ENCODE data around the gene KIAA0586. TPM values are rescaled to one million over a fixed set of nuclear protein-coding genes. Genes with fewer than 3 reads are reported as not detected.

Gene KIAA0586
- total RNA-seq, 1 experiment from 2014 or later, result 20.9 TPM

DNA sequence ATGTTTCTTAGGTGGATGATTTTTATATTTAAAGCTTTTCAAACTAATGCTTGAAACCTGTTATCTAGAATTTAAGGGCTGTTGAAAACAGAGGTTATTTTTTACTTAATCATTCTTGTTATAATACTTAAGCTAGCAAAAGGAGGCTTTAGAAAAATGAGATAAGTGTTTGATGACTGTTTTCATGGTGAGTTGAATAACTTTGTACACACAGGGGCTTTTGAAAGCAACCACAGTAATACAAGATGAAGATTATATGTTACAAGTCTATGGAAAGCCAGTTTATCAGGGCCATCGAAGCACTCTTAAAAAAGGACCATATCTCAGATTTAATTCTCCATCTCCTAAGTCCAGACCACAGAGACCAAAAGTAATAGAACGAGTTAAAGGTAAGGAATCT is 33.3 kb downstream of the KIAA0586 start:
- Histone ChIP-seq H3K27me3 (ENCODE audit: insufficient read depth, low read length) (no peaks in the 10 kb centered on the region), H3K4ac (ENCODE audit: low read depth, low read length) (no peak overlapping the region), H3K56ac (ENCODE audit: insufficient read length, low read depth, low read length) (no peak overlapping the region), H4K5ac (ENCODE audit: insufficient read length, low read depth, low read length) (no peak overlapping the region), H4K20me1 (ENCODE audit: control insufficient read depth, insufficient read depth, insufficient read length) (no peaks in the 10 kb centered on the region), H3K23me2 (ENCODE audit: insufficient read length, low read depth, low read length, poor library complexity, severe bottlenecking) (no peaks in the 10 kb centered on the region), H2BK20ac (ENCODE audit: low read depth, low read length, poor library complexity, severe bottlenecking) (no peak overlapping the region), H2AFZ (ENCODE audit: low read length) (no peak overlapping the region), H3K9me3 (ENCODE audit: control insufficient read depth, low read depth, low read length) (no peaks in the 10 kb centered on the region), H4K91ac (ENCODE audit: insufficient read length, low read depth, low read length) (no peak overlapping the region), H3K23ac (ENCODE audit: insufficient read length, low read depth, low read length) (no peak overlapping the region), H2BK5ac (ENCODE audit: insufficient read length, low read length) (no peak overlapping the region), H3T11ph (ENCODE audit: low read length) (no peak overlapping the region), H2BK120ac (ENCODE audit: low read depth, low read length, poor library complexity, severe bottlenecking) (no peak overlapping the region), H2BK12ac (ENCODE audit: insufficient read length, low read depth, low read length) (no peak overlapping the region), H2BK15ac (ENCODE audit: low read depth, low read length) (no peak overlapping the region), H3K79me1 (ENCODE audit: insufficient read depth, low read depth, low read length, poor library complexity, severe bottlenecking) (no peaks in the 10 kb centered on the region), H2AK5ac (ENCODE audit: insufficient read length, low read length) (no peak overlapping the region), H3K18ac (ENCODE audit: insufficient read length, low read depth, low read length) (no peak overlapping the region), H3K14ac (ENCODE audit: insufficient read depth, low read length) (no peak overlapping the region), H3K79me2 (ENCODE audit: insufficient read depth, low read length) (no peaks in the 10 kb centered on the region), H3K9ac (ENCODE audit: extremely low read depth, insufficient read length, low read length) (no peak overlapping the region), H3K4me1 (ENCODE audit: insufficient read depth, low read length) (no peaks in the 10 kb centered on the region), H4K8ac (replicated peaks; ENCODE audit: insufficient read length, low read depth, low read length) (no peak overlapping the region), H3K27ac (ENCODE audit: insufficient read length, low read depth, low read length) (no peak overlapping the region), H3K4me2 (ENCODE audit: insufficient read depth, insufficient read length, low read length) (no peak overlapping the region)
- WGBS (ENCODE audit: extremely low coverage, insufficient read length, low lambda C conversion rate), result no CpG with 5 or more reads among the region's 2 CpGs
- Mint-ChIP-seq H3K4me3 (no peak overlapping the region), H3K9me3 (no peaks in the 10 kb centered on the region), H3K36me3 (ENCODE audit: insufficient read depth in 1 of 3, low read depth in 3 of 3) (peaks cover 0 to 29% (median 8%) of the 10 kb centered on the region in 3 experiments; a peak in 3 of 7 replicates), H3K4me1 (no peaks in the 10 kb centered on the region), H3K27ac (no peak overlapping the region), H3K27me3 (ENCODE audit: low read depth) (no peaks in the 10 kb centered on the region)
- TF ChIP-seq CTCF (conservative IDR thresholded peaks at IDR 0.05), result no peak
- DNase-seq, result no peak
